Chondrocyte (in vitro differentiated cells): ENCODE measurements around the gene LMO2. TPM values are rescaled to one million over a fixed set of nuclear protein-coding genes. Genes with fewer than 3 reads are reported as not detected.

Experiments used
- DNase-seq: peaks from one replicate; pipeline ENCODE4 v3.0.0; 2021; ENCODE audit warnings: mixed read lengths, low spot score
- H3K27ac Mint-ChIP-seq: one replicate; pipeline ENCODE4 v1.8.0; 2021; ENCODE audit warnings: mild to moderate bottlenecking, moderate library complexity, mixed read lengths; ENCODE audit not compliant: unreplicated experiment
- H3K27me3 Mint-ChIP-seq: 2 replicates; pipeline ENCODE4 v1.8.0; 2021; ENCODE audit warnings: low read depth, mixed read lengths
- H3K36me3 Mint-ChIP-seq: 2 replicates; pipeline ENCODE4 v1.8.0; 2021; ENCODE audit warnings: low read depth, mixed read lengths
- H3K4me1 Mint-ChIP-seq: 2 replicates; pipeline ENCODE4 v1.8.0; 2021; ENCODE audit warnings: low read depth, mild to moderate bottlenecking, mixed read lengths
- H3K4me3 Mint-ChIP-seq: one replicate; pipeline ENCODE4 v1.8.0; 2021; ENCODE audit warnings: mild to moderate bottlenecking, moderate library complexity, mixed read lengths; ENCODE audit not compliant: unreplicated experiment
- H3K9me3 Mint-ChIP-seq: 2 replicates; pipeline ENCODE4 v1.8.0; 2021; ENCODE audit warnings: low read depth, mixed read lengths
- total RNA-seq: library from RNA; stranded (reverse); gene quantifications from 3 replicates; pipeline ENCODE4 v1.2.1, GENCODE V29; 2021
- TF ChIP-seq, protein P1 (sequence below): fragments of 200-600 bp; sonication (generic); IDR thresholded peaks from 2 replicates; pipeline ENCODE4 v1.5.0; 2021; ENCODE audit warnings: antibody characterized with exemption, mild to moderate bottlenecking, moderate library complexity

LMO2 gene
- total RNA-seq, 1 donor from 2014 or later, result not detected

DNA sequence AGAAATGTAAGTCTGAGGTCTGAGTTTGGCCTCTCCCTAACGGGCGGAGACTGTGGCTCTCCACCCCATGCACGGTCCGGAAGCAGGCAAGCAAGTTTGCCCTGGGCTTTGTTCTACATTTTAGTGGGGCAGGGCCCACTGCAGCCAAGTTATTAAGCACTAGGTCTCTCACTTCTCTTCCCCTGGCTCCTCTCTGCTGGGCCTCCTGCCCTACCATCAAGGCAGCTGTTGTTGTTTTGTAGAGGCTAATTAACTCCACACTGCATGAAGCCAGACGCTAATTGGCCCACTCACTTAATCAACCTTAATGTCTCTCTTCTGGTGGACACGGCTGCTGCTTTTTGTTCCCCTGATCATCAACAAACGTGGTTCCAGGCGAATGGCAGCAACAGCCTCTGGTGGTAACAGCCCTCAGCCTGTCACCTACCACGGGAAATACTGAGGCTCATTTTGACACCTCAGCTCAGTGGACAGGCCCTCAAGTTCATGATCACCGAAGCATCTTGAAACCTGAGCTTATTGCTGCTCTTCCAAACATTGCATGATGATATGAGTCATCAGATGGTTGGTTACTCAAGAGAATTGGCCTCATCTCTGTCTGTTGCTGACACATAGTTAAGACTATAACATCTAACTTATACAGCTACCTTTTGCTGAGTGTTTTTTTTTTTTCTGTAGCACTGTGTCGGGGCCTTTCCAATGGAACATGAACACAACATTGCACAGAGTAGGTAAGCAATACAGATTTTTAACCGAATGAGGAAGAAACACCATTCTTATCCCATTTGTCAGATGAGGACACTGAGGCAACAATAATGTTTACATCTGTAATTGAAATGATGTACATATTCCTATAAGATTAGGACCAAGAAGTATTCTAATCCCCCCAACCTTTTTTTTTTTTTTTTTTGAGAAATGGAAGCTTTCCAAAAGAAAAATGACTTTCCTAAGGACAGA lies 20.8 kb upstream of the LMO2 start:
- DNase-seq, result no peak
- H3K4me1 Mint-ChIP-seq, result peaks cover 7% of the 10 kb centered on the region
- H3K4me3 Mint-ChIP-seq, result no peak overlapping the region
- H3K9me3 Mint-ChIP-seq, result peaks cover 11% of the 10 kb centered on the region
- H3K27ac Mint-ChIP-seq, result peak overlapping the region; percentile 41
- no peaks in the 10 kb centered on the region for H3K36me3 Mint-ChIP-seq
- peaks cover 12% of the 10 kb centered on the region for H3K27me3 Mint-ChIP-seq
- TF ChIP-seq, protein P1, sequence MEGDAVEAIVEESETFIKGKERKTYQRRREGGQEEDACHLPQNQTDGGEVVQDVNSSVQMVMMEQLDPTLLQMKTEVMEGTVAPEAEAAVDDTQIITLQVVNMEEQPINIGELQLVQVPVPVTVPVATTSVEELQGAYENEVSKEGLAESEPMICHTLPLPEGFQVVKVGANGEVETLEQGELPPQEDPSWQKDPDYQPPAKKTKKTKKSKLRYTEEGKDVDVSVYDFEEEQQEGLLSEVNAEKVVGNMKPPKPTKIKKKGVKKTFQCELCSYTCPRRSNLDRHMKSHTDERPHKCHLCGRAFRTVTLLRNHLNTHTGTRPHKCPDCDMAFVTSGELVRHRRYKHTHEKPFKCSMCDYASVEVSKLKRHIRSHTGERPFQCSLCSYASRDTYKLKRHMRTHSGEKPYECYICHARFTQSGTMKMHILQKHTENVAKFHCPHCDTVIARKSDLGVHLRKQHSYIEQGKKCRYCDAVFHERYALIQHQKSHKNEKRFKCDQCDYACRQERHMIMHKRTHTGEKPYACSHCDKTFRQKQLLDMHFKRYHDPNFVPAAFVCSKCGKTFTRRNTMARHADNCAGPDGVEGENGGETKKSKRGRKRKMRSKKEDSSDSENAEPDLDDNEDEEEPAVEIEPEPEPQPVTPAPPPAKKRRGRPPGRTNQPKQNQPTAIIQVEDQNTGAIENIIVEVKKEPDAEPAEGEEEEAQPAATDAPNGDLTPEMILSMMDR, result no peak

DNA sequence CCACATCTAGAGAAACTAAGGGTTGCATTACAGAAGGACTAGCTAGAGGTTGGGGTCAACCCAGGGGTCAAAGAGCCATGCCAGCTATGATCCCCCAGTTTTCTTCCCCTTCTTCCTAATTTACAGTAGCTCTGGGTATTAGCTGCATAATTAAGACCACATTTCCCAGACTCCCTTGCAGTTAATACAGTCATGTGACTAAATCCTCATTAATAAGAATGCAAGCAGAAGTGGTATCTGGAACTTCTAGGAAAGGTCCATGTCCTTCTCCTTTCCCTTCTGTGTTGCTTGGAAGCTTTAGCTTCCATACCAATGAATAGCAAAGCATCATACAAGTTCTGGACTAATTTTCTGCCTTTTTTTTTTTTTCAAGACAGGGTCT lies 19.1 kb upstream of the LMO2 start:
- peaks cover 7% of the 10 kb centered on the region for H3K4me1 Mint-ChIP-seq
- H3K4me3 Mint-ChIP-seq, result no peak overlapping the region
- DNase-seq, result no peak
- TF ChIP-seq, protein P1, result no peak
- no peaks in the 10 kb centered on the region for H3K36me3 Mint-ChIP-seq
- peaks cover 11% of the 10 kb centered on the region for H3K9me3 Mint-ChIP-seq
- H3K27ac Mint-ChIP-seq, result no peak overlapping the region
- peaks cover 5% of the 10 kb centered on the region for H3K27me3 Mint-ChIP-seq

DNA sequence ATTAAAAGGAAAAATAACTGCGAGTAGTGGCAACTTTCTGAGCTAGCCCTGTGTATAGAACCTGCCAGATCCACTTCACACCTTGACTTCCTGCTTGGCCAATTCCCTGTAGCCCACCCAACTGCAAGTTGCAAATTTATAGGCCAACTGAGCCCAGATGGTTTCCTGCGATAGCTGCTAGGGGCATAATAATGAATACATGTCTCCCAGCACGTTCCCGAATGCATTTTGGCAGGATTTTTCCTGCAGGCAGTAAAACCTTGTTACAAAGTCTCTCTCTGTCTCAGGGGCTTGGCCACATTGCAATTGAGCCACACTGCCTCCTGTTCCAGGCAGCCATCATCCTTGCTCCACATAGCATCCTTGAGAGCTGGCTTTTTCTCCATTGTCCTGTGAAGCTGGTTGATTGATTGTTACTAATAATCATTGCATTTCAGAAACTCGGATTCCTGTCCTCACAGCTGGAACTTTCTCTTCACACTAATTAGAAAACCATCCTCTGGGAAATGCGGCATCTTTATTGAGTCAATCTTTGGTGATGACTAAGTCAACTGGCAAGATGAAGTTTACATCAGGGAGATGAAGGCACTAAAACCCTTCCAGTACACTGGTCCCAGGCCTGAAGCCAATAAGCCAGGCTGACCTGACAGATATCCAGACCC lies 18.6 kb upstream of the LMO2 start:
- Mint-ChIP-seq H3K9me3 (peaks cover 14% of the 10 kb centered on the region), H3K27ac (no peak overlapping the region), H3K27me3 (peaks cover 5% of the 10 kb centered on the region), H3K4me1 (peaks cover 7% of the 10 kb centered on the region), H3K4me3 (no peak overlapping the region), H3K36me3 (no peaks in the 10 kb centered on the region)
- TF ChIP-seq, protein P1, result no peak
- no peak for DNase-seq

DNA sequence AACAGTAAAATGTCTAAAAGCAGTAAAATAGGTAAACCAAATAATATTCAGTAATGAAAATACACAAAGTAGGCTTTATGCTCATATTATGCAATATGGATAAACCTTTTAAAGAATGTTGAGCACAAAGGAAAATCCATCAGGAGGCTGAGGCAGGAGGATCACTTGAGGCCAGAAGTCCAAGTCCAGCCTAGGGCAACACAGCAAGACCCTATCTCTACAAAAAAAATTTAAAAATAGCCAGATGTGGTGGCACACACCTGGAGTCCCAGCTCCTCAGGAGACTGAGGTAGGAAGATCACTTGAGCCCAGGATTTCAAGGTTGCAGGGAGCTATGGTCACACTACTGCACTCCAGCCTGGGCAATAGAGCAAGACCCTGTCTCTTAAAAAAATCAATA lies 17.7 kb upstream of the LMO2 start:
- DNase-seq, result no peak
- peaks cover 5% of the 10 kb centered on the region for H3K27me3 Mint-ChIP-seq
- peaks cover 7% of the 10 kb centered on the region for H3K4me1 Mint-ChIP-seq
- TF ChIP-seq, protein P1, result no peak
- H3K27ac Mint-ChIP-seq, result no peak overlapping the region
- no peaks in the 10 kb centered on the region for H3K36me3 Mint-ChIP-seq
- H3K4me3 Mint-ChIP-seq, result no peak overlapping the region
- peaks cover 14% of the 10 kb centered on the region for H3K9me3 Mint-ChIP-seq

DNA sequence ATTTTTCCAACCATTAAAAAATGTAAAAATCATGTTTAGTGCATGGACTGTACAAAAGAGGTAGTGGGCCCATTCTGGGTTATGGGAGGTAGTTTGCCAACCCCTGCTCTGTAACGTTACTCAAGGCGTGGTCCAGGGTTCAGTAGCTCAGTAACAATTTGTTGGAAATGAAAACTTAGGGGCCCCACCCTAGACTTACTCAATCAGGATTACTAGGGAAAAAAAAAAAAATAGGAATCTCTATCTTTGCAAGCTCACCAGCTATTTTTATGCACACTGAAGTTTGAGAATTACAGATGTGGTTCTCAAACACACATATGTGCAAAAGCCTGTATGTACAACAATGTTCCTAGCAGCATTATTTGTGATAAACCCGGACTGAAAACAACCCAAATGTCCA lies 17.3 kb upstream of the LMO2 start:
- Mint-ChIP-seq H3K4me1 (peaks cover 7% of the 10 kb centered on the region), H3K27me3 (peaks cover 9% of the 10 kb centered on the region), H3K9me3 (peaks cover 11% of the 10 kb centered on the region), H3K36me3 (no peaks in the 10 kb centered on the region), H3K4me3 (no peak overlapping the region), H3K27ac (no peak overlapping the region)
- TF ChIP-seq, protein P1, result no peak
- no peak for DNase-seq
